ENCODE results near the gene TM4SF4. TPM values are rescaled to one million over a fixed set of nuclear protein-coding genes. Genes with fewer than 3 reads are reported as not detected.

The TM4SF4 gene
- polyA plus RNA-seq, 3 donors: 0.08 TPM; not detected in 2

DNA sequence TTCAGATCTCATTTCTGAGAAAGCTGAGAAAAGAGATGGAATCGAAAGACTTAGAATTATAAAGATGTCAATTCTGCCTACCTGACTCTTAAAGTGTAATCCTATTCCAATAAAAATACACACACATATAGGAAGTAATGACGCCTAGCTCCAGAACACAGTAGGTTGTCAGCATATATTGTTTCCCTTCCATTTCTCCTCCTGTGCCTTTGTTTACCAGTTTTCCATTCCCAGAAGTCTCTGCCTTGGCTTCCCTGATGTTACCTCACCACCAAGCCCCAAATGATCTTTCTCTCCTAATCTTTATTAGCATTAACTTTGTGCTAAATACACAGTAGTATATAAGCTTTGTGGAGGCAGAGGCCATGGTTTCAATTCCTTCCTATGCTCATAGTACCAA is 40.0 kb downstream of the TM4SF4 start:
- Histone ChIP-seq H3K4me1 (ENCODE audit: control insufficient read depth in 1 of 2, insufficient read depth in 2 of 2, low read length in 2 of 2) (no peaks in the 10 kb centered on the region), H3K9me3 (replicated peaks in 1 of 2; ENCODE audit: control insufficient read depth in 1 of 2, insufficient read depth in 1 of 2, low read length in 2 of 2) (no peaks in the 10 kb centered on the region), H3K9ac (ENCODE audit: insufficient read depth, low read length, poor library complexity, severe bottlenecking) (no peak overlapping the region), H3K36me3 (replicated peaks in 1 of 2; ENCODE audit: control insufficient read depth in 1 of 2, insufficient read depth in 2 of 2, low read length in 2 of 2) (no peaks in the 10 kb centered on the region), H3K4me2 (replicated peaks; ENCODE audit: extremely low read depth, low read length, poor library complexity, severe bottlenecking) (no peak overlapping the region), H3K27ac (ENCODE audit: low read depth in 1 of 2, low read length in 2 of 2) (no peak overlapping the region), H3K27me3 (ENCODE audit: control insufficient read depth in 2 of 2, insufficient read depth in 2 of 2, low read length in 2 of 2) (peaks cover 0 to 4% of the 10 kb centered on the region in 2 donors), H3K4me3 (replicated peaks in 1 of 3; ENCODE audit: low read depth in 2 of 3, low read length in 3 of 3) (no peak overlapping the region), H2AFZ (ENCODE audit: insufficient read depth, low read depth, low read length, poor library complexity, severe bottlenecking) (no peak overlapping the region), H3K79me2 (ENCODE audit: insufficient read depth, low read length) (no peaks in the 10 kb centered on the region), H4K20me1 (ENCODE audit: insufficient read depth, low read length) (no peaks in the 10 kb centered on the region)
- H3K4me1 Mint-ChIP-seq: peaks cover 7% of the 10 kb centered on the region
- H3K36me3 Mint-ChIP-seq: no peaks in the 10 kb centered on the region
- WGBS (ENCODE audit: insufficient coverage): 100% methylated on average over 1 of the region's 2 CpGs
- peaks cover 0 to 2% (median 0%) of the 10 kb centered on the region in 7 donors for H3K9me3 Mint-ChIP-seq
- peaks cover 8 to 21% (median 10%) of the 10 kb centered on the region in 3 donors for H3K27me3 Mint-ChIP-seq (ENCODE audit: low read depth in 3 of 3)
- intact Hi-C loops (cut with micrococcal nuclease): no loop called here
- no peak for TF ChIP-seq CTCF (IDR thresholded peaks at IDR 0.05)
- no peak overlapping the region for H3K4me3 Mint-ChIP-seq
- DNase-seq: no peak
- no peak overlapping the region for H3K27ac Mint-ChIP-seq

DNA sequence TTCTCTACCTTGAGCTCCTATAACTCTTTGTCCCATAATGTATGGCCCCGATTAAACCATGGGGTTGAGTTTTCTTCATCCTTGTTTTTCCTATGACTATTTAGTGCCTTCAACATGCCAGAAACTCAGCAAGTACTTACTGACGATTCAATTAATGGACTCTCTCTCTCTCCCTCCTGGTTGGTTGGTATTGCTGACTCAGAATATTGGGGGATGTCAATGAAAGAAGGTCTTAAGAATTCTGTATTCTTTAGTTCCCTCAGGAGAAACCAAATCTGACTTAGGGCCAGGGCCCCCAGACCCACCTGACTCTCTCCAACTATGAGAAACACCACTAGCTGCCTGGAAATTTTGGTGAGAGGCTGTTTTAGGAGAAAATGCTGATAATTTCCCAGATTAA is 40.8 kb downstream of the TM4SF4 start:
- H3K27ac ChIP-seq (ENCODE audit: low read depth in 1 of 2, low read length in 2 of 2): no peak overlapping the region
- H3K9ac ChIP-seq (ENCODE audit: insufficient read depth, low read length, poor library complexity, severe bottlenecking): no peak overlapping the region
- no peaks in the 10 kb centered on the region for H3K36me3 ChIP-seq (replicated peaks in 1 of 2; ENCODE audit: control insufficient read depth in 1 of 2, insufficient read depth in 2 of 2, low read length in 2 of 2)
- no peaks in the 10 kb centered on the region for H3K79me2 ChIP-seq (ENCODE audit: insufficient read depth, low read length)
- Mint-ChIP-seq H3K9me3 (peaks cover 0 to 2% (median 0%) of the 10 kb centered on the region in 7 donors), H3K4me1 (peaks cover 7% of the 10 kb centered on the region), H3K36me3 (no peaks in the 10 kb centered on the region), H3K4me3 (no peak overlapping the region), H3K27ac (no peak overlapping the region), H3K27me3 (ENCODE audit: low read depth in 3 of 3) (peaks cover 8 to 23% (median 10%) of the 10 kb centered on the region in 3 donors)
- no peak overlapping the region for H3K4me3 ChIP-seq (replicated peaks in 1 of 3; ENCODE audit: low read depth in 2 of 3, low read length in 3 of 3)
- no peak for TF ChIP-seq CTCF (IDR thresholded peaks at IDR 0.05)
- H2AFZ ChIP-seq (ENCODE audit: insufficient read depth, low read depth, low read length, poor library complexity, severe bottlenecking): no peak overlapping the region
- H3K4me1 ChIP-seq (ENCODE audit: control insufficient read depth in 1 of 2, insufficient read depth in 2 of 2, low read length in 2 of 2): no peaks in the 10 kb centered on the region
- no peaks in the 10 kb centered on the region for H4K20me1 ChIP-seq (ENCODE audit: insufficient read depth, low read length)
- no peak for DNase-seq
- H3K4me2 ChIP-seq (replicated peaks; ENCODE audit: extremely low read depth, low read length, poor library complexity, severe bottlenecking): no peak overlapping the region
- no peaks in the 10 kb centered on the region for H3K9me3 ChIP-seq (replicated peaks in 1 of 2; ENCODE audit: control insufficient read depth in 1 of 2, insufficient read depth in 1 of 2, low read length in 2 of 2)
- intact Hi-C loops (cut with micrococcal nuclease): no loop called here
- no CpG with 5 or more reads among the region's 2 CpGs for WGBS (ENCODE audit: insufficient coverage)
- H3K27me3 ChIP-seq (ENCODE audit: control insufficient read depth in 2 of 2, insufficient read depth in 2 of 2, low read length in 2 of 2): peaks cover 0 to 4% of the 10 kb centered on the region in 2 donors
